Measurements from ENCODE around the gene PDE6G.

Gene PDE6G

GRCh38 chr17:81641825-81642489, 14.4 kb downstream of the PDE6G start:
- CTCF ChIA-PET, result no interaction called here
- POLR2A ChIA-PET (ENCODE audit: low non-redundant PET), result no interaction called here
- peak overlapping the region; percentile 80 for H3K27ac ChIP-seq
- DNase-seq (ENCODE audit: low spot score), result peak; percentile 92
- no peak for TF ChIP-seq CTCF (conservative IDR thresholded peaks at IDR 0.05; ENCODE audit: low read depth)

DNA sequence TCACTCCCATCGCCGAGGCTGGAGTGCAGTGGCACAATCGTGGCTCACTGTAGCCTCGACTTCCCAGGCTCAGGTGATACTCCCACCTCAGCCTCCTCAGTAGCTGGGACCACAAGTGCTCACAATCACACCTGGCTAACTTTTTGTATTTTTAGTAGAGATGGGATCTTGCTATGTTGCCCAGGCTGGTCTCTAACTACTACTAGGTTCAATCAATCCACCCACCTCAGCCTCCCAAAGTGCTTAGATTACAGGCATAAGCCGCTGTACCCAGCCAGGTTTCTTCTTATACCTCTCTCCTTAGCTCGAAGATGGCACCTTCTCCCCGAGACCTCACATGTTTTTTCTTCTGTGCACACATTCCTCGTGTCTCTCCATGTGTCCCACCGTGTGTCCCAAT, 16.3 kb downstream of the PDE6G start:
- no peak for TF ChIP-seq CTCF (conservative IDR thresholded peaks at IDR 0.05; ENCODE audit: low read depth)
- DNase-seq (ENCODE audit: low spot score), result no peak
- H3K27ac ChIP-seq, result peak overlapping the region; percentile 2; the same call in 1 of the 2 replicates
- ChIA-PET CTCF (interaction anchor here (0.6 kb wide), 1 partner anchor 417 kb away, joined by 4 read pairs; the partner anchor contains the start of gene CEP131), POLR2A (ENCODE audit: low non-redundant PET) (no interaction called here)

DNA sequence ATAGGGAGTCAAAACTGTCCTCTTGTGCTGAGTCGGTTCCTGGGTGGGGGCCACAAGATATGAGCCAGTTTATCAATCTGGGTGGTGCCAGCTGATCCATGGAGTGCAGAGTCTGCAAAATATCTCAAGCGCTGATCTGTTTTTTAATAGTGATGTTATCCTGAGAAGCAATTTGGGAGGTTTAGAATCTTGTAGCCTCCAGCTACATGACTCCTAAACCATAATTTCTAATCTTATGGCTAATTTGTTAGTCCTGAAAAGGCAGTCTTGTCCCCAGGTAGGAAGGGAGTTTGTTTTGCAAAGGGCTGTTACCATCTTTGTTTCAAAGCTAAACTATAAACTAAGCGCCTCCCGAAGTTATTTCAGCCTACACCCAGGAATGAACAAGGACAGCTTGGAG, 17.7 kb downstream of the PDE6G start:
- POLR2A ChIA-PET (ENCODE audit: low non-redundant PET), result no interaction called here
- CTCF ChIA-PET, result interaction anchor here (0.6 kb wide), 1 partner anchor 37 kb away, joined by 3 read pairs; no protein-coding TSS in a partner anchor
- no peak for DNase-seq (ENCODE audit: low spot score)
- H3K27ac ChIP-seq, result no peak overlapping the region
- TF ChIP-seq CTCF (conservative IDR thresholded peaks at IDR 0.05; ENCODE audit: low read depth), result no peak

GRCh38 chr17:81636505-81637288, 19.6 kb downstream of the PDE6G start, which contains the start of the genes NPLOC4 and TSPAN10:
Gene NPLOC4 (minus strand): TSS chr17:81637112. CDS start chr17:81636930, 182 bp downstream.
Gene TSPAN10 (plus strand): TSS chr17:81637196. CDS start chr17:81642413, 5,217 bp downstream.
- peak; percentile 98 for DNase-seq (ENCODE audit: low spot score)
- no peak for TF ChIP-seq CTCF (conservative IDR thresholded peaks at IDR 0.05; ENCODE audit: low read depth)
- ChIA-PET POLR2A (ENCODE audit: low non-redundant PET) (interaction anchor here (0.6 to 1.0 kb wide), 2 partner anchors 29 to 30 kb away, joined by 3 to 4 read pairs; partner anchors contain the start of gene CCDC137), CTCF (no interaction called here)
- H3K27ac ChIP-seq, result peak within 1 kb of the TSS; percentile 88

GRCh38 chr17:81635973-81636504, 20.3 kb downstream of the PDE6G start:
- ChIA-PET POLR2A (ENCODE audit: low non-redundant PET) (interaction anchor here (0.6 to 1.0 kb wide), 2 partner anchors 29 to 31 kb away, joined by 3 to 4 read pairs; partner anchors contain the start of gene CCDC137), CTCF (interaction anchor here (0.6 kb wide), 2 partner anchors 11 to 62 kb away, joined by 3 to 4 read pairs; no protein-coding TSS in a partner anchor)
- H3K27ac ChIP-seq, result peak overlapping the region; percentile 88
- no peak for DNase-seq (ENCODE audit: low spot score)
- no peak for TF ChIP-seq CTCF (conservative IDR thresholded peaks at IDR 0.05; ENCODE audit: low read depth)

DNA sequence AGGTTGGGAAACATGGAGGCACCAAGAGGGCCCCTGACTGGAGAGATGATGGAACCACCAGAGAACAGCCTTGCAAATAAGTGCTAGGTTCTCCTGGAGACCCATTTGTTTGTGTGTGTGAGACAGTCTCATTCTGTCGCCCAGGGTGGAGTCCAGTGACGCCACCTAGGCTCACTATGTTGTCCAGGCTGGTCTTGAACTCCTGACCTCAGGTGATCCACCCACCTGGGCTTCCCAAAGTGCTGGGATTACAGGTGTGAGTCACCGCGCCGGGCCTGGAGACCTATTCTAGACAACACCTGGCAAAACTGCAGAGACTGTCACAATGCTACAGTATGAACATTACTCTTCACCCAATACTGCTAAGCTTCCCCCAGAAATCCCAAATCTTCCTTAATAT, 20.9 kb downstream of the PDE6G start:
- DNase-seq (ENCODE audit: low spot score), result no peak
- ChIA-PET POLR2A (ENCODE audit: low non-redundant PET) (no interaction called here), CTCF (interaction anchor here (0.6 kb wide), 2 partner anchors 11 to 62 kb away, joined by 3 to 4 read pairs; no protein-coding TSS in a partner anchor)
- H3K27ac ChIP-seq, result peak overlapping the region; percentile 88
- no peak for TF ChIP-seq CTCF (conservative IDR thresholded peaks at IDR 0.05; ENCODE audit: low read depth)
